Type B pancreatic cell (in vitro differentiated cells): Measurements from ENCODE around the gene RBPJ. TPM values are rescaled to one million over a fixed set of nuclear protein-coding genes. Genes with fewer than 3 reads are reported as not detected.

Experiments used
- DNase-seq: peaks from one replicate; pipeline ENCODE4 v3.0.0; 2021; ENCODE audit warnings: mixed read lengths; ENCODE audit not compliant: unreplicated experiment; ENCODE audit errors: extremely low spot score
- H3K27ac Mint-ChIP-seq: 2 replicates; pipeline ENCODE4 v1.8.0; 2021; ENCODE audit warnings: mild to moderate bottlenecking, mixed read lengths
- H3K27me3 Mint-ChIP-seq: 2 replicates; pipeline ENCODE4 v1.8.0; 2021; ENCODE audit warnings: mixed read lengths
- H3K36me3 Mint-ChIP-seq: 2 replicates; pipeline ENCODE4 v1.8.0; 2021; ENCODE audit warnings: mixed read lengths
- H3K4me1 Mint-ChIP-seq: one replicate; pipeline ENCODE4 v1.8.0; 2021; ENCODE audit warnings: mixed read lengths; ENCODE audit not compliant: unreplicated experiment
- H3K4me3 Mint-ChIP-seq: 2 replicates; pipeline ENCODE4 v1.8.0; 2021; ENCODE audit warnings: mild to moderate bottlenecking, mixed read lengths
- H3K9me3 Mint-ChIP-seq: 2 replicates; pipeline ENCODE4 v1.8.0; 2021; ENCODE audit warnings: mixed read lengths
- CTCF ChIP-seq: fragments of 200-600 bp; sonication (generic); conservative IDR thresholded peaks from 2 replicates; pipeline ENCODE4 v1.5.0; 2021; ENCODE audit warnings: antibody characterized with exemption, mild to moderate bottlenecking
- total RNA-seq: library from RNA; stranded (reverse); gene quantifications from 2 replicates; pipeline ENCODE4 v1.2.1, GENCODE V29; 2021; ENCODE audit warnings: low replicate concordance

RBPJ gene
- total RNA-seq, 1 donor from 2014 or later = 95.4 TPM

DNA sequence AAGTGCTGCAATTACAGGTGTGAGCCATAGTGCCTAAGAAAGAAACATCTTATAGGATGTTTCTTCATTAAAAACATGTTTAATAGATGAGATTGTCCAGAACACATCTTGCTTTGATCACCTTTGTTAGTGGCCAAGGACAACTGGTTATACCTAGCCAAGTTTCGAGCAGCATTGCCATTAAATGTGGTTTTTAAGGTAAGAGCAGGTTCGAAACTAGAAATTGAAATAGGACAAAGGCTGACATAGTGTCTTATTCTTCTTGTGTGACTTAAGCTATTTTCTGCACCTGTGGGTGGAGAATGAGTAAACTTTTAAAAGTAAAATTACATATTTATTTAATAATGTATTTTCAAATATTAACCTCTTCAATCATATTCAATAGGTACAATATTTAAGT is 59.0 kb downstream of the RBPJ start:
- Mint-ChIP-seq H3K4me3 (no peak overlapping the region), H3K4me1 (peaks cover 34% of the 10 kb centered on the region), H3K36me3 (peaks cover 4% of the 10 kb centered on the region), H3K9me3 (no peaks in the 10 kb centered on the region), H3K27ac (no peak overlapping the region), H3K27me3 (no peaks in the 10 kb centered on the region)
- no peak for TF ChIP-seq CTCF
- DNase-seq = no peak

- DNase-seq = no peak
- no peak for TF ChIP-seq CTCF
- Mint-ChIP-seq H3K4me1 (peaks cover 28% of the 10 kb centered on the region), H3K4me3 (no peak overlapping the region), H3K27me3 (no peaks in the 10 kb centered on the region), H3K27ac (no peak overlapping the region), H3K36me3 (peaks cover 4% of the 10 kb centered on the region), H3K9me3 (no peaks in the 10 kb centered on the region)
Observed at GRCh38 chr4:26380740-26381139, 59.9 kb downstream of the RBPJ start.

DNA sequence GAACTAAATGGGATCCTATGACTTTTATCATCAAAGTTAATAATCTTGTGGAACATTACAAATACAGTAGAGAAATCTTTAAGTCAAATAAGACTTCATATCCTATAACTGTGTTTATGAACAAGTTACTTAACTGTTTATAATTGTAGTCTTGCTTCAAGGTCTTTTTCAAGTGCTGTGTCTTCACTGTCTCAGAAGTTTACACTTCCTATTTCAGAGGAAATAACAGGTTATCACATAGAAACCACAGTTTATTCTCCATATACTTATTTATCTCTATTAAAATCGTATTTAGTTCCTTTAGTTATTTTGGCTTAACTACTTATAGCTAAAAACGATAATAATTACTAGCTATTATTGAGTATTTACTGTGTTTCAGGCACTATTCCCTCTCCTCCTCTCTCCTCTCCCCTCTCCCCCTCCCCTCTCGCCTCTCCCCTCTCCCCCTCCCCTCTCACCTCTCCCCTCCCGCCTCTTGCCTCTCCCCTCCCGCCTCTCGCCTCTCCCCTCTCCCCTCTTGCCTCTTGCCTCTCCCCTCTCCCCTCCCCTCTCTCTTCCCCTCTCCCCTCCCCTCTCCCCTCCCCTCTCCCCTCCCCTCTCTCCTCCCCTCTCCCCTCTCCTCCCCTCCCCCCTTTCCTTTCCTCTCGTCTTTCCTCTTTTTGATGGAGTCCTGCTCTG is 63.7 kb downstream of the RBPJ start:
- no peak overlapping the region for H3K4me3 Mint-ChIP-seq
- TF ChIP-seq CTCF = no peak
- H3K36me3 Mint-ChIP-seq = peaks cover 28% of the 10 kb centered on the region
- H3K4me1 Mint-ChIP-seq = peaks cover 10% of the 10 kb centered on the region
- no peak for DNase-seq
- H3K9me3 Mint-ChIP-seq = peaks cover 4% of the 10 kb centered on the region
- no peak overlapping the region for H3K27ac Mint-ChIP-seq
- H3K27me3 Mint-ChIP-seq = no peaks in the 10 kb centered on the region

DNA sequence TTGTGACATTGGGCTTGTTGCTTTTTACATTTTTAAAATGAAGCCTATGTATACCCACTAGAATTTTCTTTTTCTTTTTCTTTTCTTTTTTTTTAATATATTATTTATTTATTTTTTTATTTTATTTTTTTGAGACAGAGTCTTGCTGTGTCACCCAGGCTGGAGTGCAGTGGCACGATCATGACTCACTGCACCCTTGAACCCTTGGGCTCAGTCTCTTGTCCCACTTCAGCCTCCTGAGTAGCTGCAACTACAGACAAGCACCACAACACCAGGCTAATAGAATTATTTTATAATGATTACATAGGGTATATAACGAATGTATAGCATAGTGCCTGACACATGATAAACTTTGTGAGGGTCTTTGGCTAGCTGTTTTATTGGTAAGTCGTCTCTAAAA is 64.9 kb downstream of the RBPJ start:
- Mint-ChIP-seq H3K4me1 (peaks cover 4% of the 10 kb centered on the region), H3K9me3 (peaks cover 4% of the 10 kb centered on the region), H3K27me3 (no peaks in the 10 kb centered on the region), H3K4me3 (no peak overlapping the region), H3K27ac (no peak overlapping the region), H3K36me3 (peaks cover 36% of the 10 kb centered on the region)
- no peak for TF ChIP-seq CTCF
- no peak for DNase-seq

DNA sequence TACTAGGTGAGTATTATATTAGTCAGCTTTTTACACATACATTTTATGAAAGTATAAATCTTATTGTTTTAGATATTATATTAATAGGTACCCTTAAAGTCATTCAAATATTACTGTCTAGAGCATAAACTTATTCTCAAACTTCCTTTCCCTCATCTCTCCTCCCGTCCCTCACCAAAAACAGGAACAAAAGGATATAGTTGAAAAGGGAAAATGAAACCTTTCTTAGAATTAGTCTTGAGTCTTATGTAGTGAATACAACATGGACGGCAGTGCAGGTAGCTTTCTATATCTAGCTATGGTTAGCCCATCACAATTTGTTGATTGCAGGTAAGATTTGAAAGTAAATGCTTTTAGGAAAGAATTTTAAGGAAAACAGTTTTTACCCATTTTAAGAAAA is 65.6 kb downstream of the RBPJ start:
- Mint-ChIP-seq H3K4me1 (no peaks in the 10 kb centered on the region), H3K27me3 (no peaks in the 10 kb centered on the region), H3K9me3 (peaks cover 4% of the 10 kb centered on the region), H3K36me3 (peaks cover 36% of the 10 kb centered on the region), H3K4me3 (no peak overlapping the region), H3K27ac (no peak overlapping the region)
- DNase-seq = no peak
- TF ChIP-seq CTCF = no peak

DNA sequence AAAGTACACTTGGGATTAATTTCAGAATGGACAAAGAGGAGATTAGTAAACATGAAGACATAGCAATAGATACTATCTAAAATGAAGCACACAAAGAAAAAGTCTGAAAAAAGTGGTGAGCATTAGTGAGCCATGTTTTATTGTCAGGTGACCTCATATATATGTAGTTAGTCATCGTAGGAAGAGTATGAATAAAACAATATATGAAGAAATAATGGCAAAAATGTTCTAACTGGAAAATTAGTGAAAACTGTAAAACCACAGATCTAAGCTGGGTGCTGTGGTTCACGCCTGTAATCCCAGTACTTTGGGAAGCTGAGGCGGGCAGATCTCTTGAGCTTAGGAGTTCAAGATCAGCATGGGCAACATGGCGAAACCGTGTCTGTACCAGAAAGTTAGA is 67.9 kb downstream of the RBPJ start:
- no peaks in the 10 kb centered on the region for H3K4me1 Mint-ChIP-seq
- peaks cover 41% of the 10 kb centered on the region for H3K36me3 Mint-ChIP-seq
- H3K27me3 Mint-ChIP-seq = no peaks in the 10 kb centered on the region
- DNase-seq = no peak
- H3K9me3 Mint-ChIP-seq = peaks cover 4% of the 10 kb centered on the region
- H3K4me3 Mint-ChIP-seq = no peak overlapping the region
- no peak for TF ChIP-seq CTCF
- H3K27ac Mint-ChIP-seq = no peak overlapping the region
